Progenitor cell of endocrine pancreas (in vitro differentiated cells): ENCODE results near the gene HCN4. TPM values are rescaled to one million over a fixed set of nuclear protein-coding genes. Genes with fewer than 3 reads are reported as not detected.

Experiments used
- DNase-seq: peaks from one replicate; pipeline ENCODE4 v3.0.0; 2021; ENCODE audit warnings: low spot score; ENCODE audit not compliant: unreplicated experiment
- H3K27ac Mint-ChIP-seq: 2 replicates; pipeline ENCODE4 v1.8.0; 2021; ENCODE audit warnings: mild to moderate bottlenecking, moderate library complexity, mixed read lengths
- H3K27me3 Mint-ChIP-seq: 2 replicates; pipeline ENCODE4 v1.8.0; 2021; ENCODE audit warnings: mixed read lengths
- H3K36me3 Mint-ChIP-seq: 2 replicates; pipeline ENCODE4 v1.8.0; 2022; ENCODE audit warnings: mixed read lengths; ENCODE audit not compliant: insufficient read depth
- H3K4me1 Mint-ChIP-seq: 2 replicates; pipeline ENCODE4 v1.8.0; 2021; ENCODE audit warnings: low read depth, mixed read lengths
- H3K4me3 Mint-ChIP-seq: 2 replicates; pipeline ENCODE4 v1.8.0; 2021; ENCODE audit warnings: low read depth, mild to moderate bottlenecking, moderate library complexity, mixed read lengths
- H3K9me3 Mint-ChIP-seq: 2 replicates; pipeline ENCODE4 v1.8.0; 2021; ENCODE audit warnings: low read depth, mixed read lengths
- total RNA-seq: library from RNA; stranded (reverse); gene quantifications from 2 replicates; pipeline ENCODE4 v1.2.1, GENCODE V29; 2021
- TF ChIP-seq, protein P1 (sequence below): fragments of 200-600 bp; sonication (generic); IDR thresholded peaks from one replicate; pipeline ENCODE4 v1.5.0; 2021; ENCODE audit warnings: antibody characterized with exemption, mild to moderate bottlenecking; ENCODE audit not compliant: unreplicated experiment

Gene HCN4
- total RNA-seq, 1 donor from 2014 or later = 4.9 TPM

DNA sequence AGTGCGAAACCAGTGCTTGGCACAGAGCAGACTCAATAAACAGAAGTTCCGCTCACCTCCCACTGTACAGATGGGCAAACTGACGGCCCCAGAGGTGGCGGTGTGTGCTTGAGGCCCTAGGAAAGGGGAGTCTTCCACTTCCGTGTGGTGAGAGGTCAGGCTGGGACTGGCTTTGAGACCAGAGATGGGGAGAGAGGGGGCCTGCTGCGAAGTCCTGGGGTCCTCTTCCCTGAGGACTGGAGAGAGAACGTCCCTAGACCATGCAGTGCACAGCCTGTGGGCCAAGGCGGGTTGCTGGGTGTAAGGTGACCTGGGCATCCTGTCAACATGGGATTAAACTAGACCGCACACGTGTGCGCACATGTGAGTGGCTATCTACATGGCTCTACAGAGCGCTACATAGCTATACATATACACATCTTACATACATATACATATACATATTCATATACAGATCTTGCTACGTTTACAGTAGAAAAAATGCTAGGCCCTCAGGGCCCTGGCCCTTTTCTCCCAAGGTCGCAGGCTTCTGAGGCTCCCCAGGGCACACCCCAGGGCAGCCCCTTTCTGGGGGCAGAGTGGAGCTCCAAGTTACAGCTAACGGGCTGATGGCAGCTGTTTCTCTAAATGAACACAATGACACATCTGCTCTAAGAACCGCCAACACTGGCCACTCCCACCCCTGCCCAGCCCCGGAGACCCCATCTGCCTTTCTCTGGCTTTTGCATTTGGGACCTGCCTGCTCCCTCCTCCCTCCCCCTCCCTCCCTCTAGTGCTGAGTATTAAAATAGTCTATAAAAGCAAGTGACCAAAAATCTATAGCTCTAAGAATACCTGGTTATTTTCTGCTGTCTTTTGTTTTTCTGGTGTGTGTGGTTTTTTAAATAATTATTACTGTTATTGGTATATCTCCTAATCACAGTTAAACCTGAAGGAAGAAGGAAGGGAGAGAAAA is 47.0 kb downstream of the HCN4 start:
- no peak overlapping the region for H3K4me3 Mint-ChIP-seq
- no peak for DNase-seq
- H3K27ac Mint-ChIP-seq = no peak overlapping the region
- no peaks in the 10 kb centered on the region for H3K9me3 Mint-ChIP-seq
- H3K36me3 Mint-ChIP-seq = no peaks in the 10 kb centered on the region
- H3K27me3 Mint-ChIP-seq = no peaks in the 10 kb centered on the region
- H3K4me1 Mint-ChIP-seq = no peaks in the 10 kb centered on the region
- TF ChIP-seq, protein P1, sequence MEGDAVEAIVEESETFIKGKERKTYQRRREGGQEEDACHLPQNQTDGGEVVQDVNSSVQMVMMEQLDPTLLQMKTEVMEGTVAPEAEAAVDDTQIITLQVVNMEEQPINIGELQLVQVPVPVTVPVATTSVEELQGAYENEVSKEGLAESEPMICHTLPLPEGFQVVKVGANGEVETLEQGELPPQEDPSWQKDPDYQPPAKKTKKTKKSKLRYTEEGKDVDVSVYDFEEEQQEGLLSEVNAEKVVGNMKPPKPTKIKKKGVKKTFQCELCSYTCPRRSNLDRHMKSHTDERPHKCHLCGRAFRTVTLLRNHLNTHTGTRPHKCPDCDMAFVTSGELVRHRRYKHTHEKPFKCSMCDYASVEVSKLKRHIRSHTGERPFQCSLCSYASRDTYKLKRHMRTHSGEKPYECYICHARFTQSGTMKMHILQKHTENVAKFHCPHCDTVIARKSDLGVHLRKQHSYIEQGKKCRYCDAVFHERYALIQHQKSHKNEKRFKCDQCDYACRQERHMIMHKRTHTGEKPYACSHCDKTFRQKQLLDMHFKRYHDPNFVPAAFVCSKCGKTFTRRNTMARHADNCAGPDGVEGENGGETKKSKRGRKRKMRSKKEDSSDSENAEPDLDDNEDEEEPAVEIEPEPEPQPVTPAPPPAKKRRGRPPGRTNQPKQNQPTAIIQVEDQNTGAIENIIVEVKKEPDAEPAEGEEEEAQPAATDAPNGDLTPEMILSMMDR = no peak

DNA sequence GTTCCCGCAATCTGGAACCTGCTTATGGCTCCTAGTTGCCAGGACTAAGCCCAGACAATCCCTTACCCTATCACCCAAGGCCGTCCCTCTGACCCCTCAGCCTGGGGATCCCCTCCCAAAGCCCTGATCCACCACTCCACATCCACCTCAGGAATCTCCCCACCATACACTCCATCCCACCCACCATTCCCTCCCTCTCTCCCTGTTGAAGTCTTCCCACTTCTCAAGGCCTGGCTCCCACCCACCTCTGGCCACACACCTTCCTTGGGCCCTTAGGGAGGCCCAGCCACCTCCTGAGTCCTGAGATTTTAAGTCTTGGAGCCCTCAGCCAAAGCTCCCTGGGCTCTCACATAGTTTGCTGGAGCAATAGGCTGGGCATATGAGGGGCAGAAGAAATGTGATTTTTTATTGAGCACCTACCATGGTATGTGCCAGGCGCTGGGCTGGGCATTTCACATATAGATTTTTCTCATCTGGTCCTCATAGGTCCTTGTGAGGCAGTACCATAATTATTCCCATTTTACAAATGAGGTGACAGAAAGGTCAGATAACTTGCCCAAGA is 48.1 kb downstream of the HCN4 start:
- no peak for DNase-seq
- Mint-ChIP-seq H3K4me3 (no peak overlapping the region), H3K9me3 (no peaks in the 10 kb centered on the region), H3K4me1 (no peaks in the 10 kb centered on the region), H3K36me3 (no peaks in the 10 kb centered on the region), H3K27me3 (no peaks in the 10 kb centered on the region), H3K27ac (no peak overlapping the region)
- TF ChIP-seq, protein P1 = no peak

DNA sequence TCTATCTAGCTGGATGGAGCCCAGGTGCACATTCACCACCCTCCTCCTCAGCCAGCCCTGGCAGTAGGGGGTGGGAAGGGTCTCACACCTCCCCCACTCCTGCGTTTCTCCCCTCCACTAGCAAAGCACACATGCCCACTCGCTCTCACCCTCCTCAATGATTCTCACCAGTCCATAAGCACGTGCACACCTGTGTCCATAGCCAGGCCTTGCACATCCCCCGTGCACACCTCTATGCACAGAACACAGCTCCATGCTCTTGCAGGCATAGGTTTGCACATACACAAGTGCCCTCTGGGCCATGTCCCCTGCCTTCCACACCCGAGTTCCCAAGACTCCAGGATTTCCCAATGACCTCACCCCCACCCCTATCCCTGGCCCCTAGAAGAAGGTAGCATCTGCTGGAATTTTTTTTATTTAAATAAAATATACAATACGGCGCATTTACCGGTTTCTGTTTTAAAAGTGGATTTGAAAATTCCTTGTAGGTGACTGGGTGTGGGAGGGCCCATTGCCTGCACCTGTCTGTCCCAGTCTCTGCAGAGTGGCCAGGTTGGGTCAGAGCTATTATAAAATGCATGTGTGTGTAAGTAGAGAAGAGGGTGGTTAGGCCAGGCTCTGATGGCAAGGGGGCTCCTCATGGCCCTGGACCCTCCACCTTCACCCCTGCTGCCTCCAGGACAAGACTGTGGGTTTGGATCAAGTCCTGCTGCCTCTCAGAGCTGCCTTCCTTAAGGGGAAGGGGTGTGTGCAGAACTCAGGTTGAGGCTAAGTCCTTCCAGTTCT is 49.1 kb downstream of the HCN4 start:
- Mint-ChIP-seq H3K27ac (no peak overlapping the region), H3K9me3 (no peaks in the 10 kb centered on the region), H3K4me1 (no peaks in the 10 kb centered on the region), H3K27me3 (no peaks in the 10 kb centered on the region), H3K36me3 (no peaks in the 10 kb centered on the region), H3K4me3 (no peak overlapping the region)
- DNase-seq = no peak
- TF ChIP-seq, protein P1 = no peak

DNA sequence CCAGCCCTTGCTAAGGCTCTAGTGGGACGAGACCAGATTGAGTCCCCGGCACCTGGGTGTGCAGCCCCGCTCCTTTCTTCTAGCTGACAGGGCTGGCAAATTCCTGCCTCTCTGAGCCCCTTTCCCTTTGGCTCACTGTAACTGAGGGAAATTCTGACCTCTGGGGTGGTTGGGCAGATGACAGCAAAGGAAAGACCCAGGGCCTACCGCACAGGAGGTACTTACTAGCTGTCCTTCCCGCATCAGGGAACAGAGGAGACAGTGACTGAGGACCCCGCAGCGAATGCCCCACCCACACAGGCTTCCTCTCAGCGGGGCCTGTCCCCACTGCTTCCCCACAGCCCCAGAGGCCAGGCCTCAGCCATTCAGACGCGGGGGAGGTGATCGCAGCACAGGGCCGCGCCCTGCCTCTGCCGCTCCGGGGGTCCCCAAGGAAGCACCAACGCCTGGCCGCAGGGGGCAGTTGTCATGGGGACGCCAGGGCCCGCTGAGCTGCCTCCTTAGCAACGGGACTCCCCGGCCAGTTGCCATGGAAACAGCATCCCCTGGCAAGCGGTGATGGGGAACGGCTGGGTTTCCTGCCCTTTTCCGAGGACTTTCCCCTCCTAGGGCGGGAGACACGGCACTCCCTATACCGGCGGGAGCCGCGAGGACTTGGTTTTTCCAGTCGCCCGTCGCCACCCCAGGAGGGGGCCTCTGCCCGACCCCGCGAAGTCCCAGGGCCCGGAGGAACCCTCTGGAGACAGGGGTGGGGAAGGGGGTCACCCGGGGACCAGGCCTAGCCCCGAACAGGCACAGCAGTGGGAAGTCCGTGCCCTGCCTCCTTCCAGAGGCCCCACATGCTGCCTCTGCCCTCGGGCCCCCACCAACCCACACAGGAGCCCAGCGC is 50.1 kb downstream of the HCN4 start:
- DNase-seq = no peak
- Mint-ChIP-seq H3K4me1 (no peaks in the 10 kb centered on the region), H3K4me3 (no peak overlapping the region), H3K27ac (no peak overlapping the region), H3K27me3 (no peaks in the 10 kb centered on the region), H3K36me3 (no peaks in the 10 kb centered on the region), H3K9me3 (no peaks in the 10 kb centered on the region)
- TF ChIP-seq, protein P1 = no peak
